Measurements from ENCODE around the gene KLF15.

KLF15 gene

DNA sequence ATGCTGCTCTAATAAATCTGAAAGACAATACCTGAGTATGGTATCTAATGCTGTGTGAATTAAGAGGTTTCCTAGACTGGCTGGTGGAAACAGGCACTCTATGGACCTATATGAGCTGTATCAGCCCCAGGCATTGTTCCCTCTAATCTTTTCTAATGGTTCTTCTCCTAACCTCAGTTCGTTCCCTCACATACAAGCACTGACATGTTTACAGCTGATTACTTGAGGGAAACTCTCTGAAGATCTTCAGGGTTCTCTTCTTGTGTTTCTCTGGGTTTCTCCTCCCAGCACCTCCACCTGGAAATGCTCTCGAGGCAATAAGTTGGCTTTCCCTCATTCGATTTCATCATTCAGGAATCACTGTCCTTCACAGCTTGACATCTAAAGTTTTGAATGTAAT is 52.9 kb downstream of the KLF15 start:
- DNase-seq: no peak

DNA sequence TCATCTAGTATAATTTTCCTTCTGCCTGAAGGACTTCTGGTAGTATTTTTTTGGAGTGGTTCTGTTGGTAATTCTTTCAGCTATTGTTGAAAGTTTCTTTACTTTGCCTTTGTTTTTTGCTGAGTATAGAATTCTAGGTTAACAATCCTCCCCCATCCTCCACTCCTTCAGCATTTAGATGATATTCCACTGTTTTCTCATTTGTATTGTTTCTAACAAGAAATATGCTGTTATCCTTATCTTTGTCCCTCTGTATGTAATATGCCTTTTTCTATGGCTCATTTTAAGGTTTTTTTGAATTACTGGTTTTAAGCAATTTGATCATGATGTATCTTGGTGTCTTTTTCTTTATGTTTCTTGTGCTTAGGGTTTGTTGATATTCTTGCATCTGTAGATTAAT is 53.9 kb downstream of the KLF15 start:
- DNase-seq: no peak

- peak in 1 of 2 donors; percentile 14 for DNase-seq
Measured at GRCh38 chr3:126300761-126301481, 56.3 kb downstream of the KLF15 start.

DNA sequence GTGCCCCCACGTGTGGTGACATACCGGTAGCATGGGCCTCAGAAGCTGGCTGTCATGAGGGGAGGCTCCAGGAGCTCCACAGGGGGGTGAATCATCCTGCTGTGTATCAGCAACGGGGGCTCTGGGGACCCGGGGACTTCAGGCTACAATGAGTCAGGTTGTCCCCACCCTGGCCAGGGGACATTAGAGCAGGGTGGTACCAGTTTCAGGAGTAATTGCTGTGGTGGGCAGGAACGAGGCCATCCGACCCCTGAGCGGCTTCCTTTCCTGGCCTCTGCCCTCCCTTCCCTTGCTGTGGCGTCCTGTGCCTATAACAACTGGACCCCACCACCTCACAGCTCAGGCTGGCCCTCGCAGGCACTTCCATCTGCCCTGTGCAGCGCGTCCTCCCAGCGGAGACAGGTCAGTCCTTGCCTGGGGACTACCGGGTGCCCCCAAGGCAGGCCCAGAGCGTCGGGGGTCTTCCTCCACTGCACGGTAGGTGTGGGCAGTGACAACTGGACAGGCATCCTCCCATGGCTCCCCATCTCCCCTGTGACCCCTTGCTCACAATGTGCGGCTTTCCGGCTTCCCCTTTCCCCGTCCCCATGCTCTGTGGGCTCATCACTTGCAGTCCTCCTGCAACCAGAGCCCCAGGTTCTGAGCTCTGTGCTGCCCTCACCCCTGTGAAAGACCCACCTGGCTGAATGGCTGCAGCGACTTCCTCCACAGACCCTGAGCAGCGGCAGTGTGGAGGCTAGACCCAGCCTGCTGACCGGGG is 57.0 kb downstream of the KLF15 start:
- DNase-seq: no peak

DNA sequence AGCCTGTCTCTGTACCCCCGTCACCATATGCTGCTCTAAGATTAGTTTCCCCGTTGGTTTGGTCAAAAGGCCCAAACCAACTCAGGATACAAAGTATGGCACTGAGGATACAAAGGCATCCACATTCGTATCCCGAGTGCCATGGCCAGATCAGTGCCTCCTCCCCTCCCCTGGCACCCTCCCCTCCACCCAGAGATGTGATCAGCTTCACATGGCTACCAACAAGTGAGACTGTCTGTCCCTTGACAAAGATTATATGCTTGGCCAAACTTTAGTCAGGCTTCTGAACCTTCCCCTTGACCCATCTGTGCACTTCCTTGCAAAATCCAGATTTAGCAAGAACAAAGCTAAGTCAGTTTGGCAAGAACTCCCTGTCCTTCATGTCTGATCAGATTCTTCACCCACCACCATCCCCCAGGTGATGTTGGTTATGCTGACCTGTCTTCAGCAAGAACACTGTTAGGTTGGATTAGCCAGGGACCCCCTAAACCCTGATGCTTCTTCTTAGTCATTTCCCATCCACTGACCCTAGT is 61.7 kb downstream of the KLF15 start:
- no peak for DNase-seq

- no peak for DNase-seq
Measured at GRCh38 chr3:126294211-126294808, 62.9 kb downstream of the KLF15 start.

DNA sequence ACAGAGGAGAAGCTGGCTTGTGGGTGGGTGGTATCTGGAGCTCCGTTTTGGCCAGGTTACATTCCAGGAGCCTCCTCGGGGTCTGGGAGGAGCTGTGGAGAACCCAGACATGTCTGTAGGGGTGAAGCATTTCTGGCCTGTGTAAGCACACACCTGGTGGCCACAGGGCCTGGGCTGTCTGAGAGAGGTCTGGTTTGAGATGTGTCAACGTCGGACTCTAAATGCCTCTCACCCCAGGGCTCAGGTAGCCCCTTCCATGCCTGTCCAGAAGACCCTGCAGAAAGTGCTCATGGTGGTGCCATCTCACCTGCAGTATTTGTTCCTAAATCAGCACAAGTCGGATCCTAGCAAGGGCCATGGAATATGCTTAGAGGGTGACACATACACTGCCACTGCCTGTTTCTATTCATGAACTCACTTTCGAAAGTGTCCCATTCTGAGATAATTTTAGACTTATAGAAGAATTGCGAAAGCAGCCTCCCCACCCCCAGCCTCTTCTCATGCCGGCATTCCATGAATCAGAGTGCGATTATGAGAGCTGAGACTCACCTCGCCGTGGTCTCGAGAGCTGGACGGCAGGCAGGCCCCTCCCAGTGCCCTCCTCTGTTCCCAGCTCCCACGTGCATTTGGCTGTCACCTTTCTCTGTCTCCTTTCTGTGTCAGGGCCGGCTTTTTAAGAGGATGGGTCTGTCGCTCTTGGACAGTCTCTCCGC is 63.7 kb downstream of the KLF15 start:
- DNase-seq: no peak

Measured in hippocampal formation (tissue), 2 donors.